GM23338 (cell line): ENCODE data around the gene SOAT2. TPM values are rescaled to one million over a fixed set of nuclear protein-coding genes. Genes with fewer than 3 reads are reported as not detected.

Experiments
- ATAC-seq: fragments of 200-7000 bp; cut with Tn5 transposase; 3 replicates; pipeline ENCODE4 v1.9.1; 2020
- DNase-seq: peaks from one replicate; pipeline ENCODE4 v3.0.0-alpha.2; 2015; ENCODE audit warnings: low spot score
- H2AFZ ChIP-seq: fragments of 200-600 bp; sonication (generic); 2 replicates; pipeline ENCODE4 v1.8.0; 2016; ENCODE audit warnings: antibody characterized with exemption, mild to moderate bottlenecking, moderate library complexity
- H3F3A ChIP-seq: fragments of 200-600 bp; sonication (generic); replicated peaks from 2 replicates; pipeline ENCODE4 v1.8.0; 2017; ENCODE audit warnings: antibody characterized with exemption, mixed run types, low read depth
- H3K27ac ChIP-seq: fragments of 200-600 bp; sonication (generic); 2 replicates; pipeline ENCODE4 v1.6.1; 2016; ENCODE audit warnings: low read depth
- H3K27me3 ChIP-seq: fragments of 200-600 bp; sonication (generic); 2 replicates; pipeline ENCODE4 v1.8.0; 2016; ENCODE audit warnings: mild to moderate bottlenecking, mixed run types, moderate library complexity; ENCODE audit not compliant: insufficient read depth
- H3K36me3 ChIP-seq: fragments of 200-600 bp; sonication (generic); 2 replicates; pipeline ENCODE4 v1.8.0; 2016; ENCODE audit warnings: mild to moderate bottlenecking; ENCODE audit not compliant: insufficient read depth
- H3K4me1 ChIP-seq: fragments of 200-600 bp; sonication (generic); 2 replicates; pipeline ENCODE4 v1.8.0; 2016; ENCODE audit warnings: mild to moderate bottlenecking, moderate library complexity; ENCODE audit not compliant: insufficient read depth
- H3K4me2 ChIP-seq: fragments of 200-600 bp; sonication (generic); 2 replicates; pipeline ENCODE4 v1.7.1; 2017; ENCODE audit warnings: mixed run types
- H3K4me3 ChIP-seq: fragments of 200-600 bp; sonication (generic); 2 replicates; pipeline ENCODE4 v1.6.1; 2016; ENCODE audit warnings: mixed run types
- H3K79me2 ChIP-seq: fragments of 200-600 bp; sonication (generic); replicated peaks from 2 replicates; pipeline ENCODE4 v1.8.0; 2017; ENCODE audit warnings: mild to moderate bottlenecking; ENCODE audit not compliant: insufficient read depth
- H3K9me2 ChIP-seq: fragments of 200-600 bp; sonication (generic); 2 replicates; pipeline ENCODE4 v1.8.0; 2017; ENCODE audit not compliant: insufficient read depth
- H4K20me1 ChIP-seq: fragments of 200-600 bp; sonication (generic); replicated peaks from 2 replicates; pipeline ENCODE4 v1.8.0; 2017; ENCODE audit warnings: mild to moderate bottlenecking; ENCODE audit not compliant: insufficient read depth
- H3K27ac Mint-ChIP-seq: 2 replicates; pipeline ENCODE4 v1.8.0; 2020; ENCODE audit warnings: inconsistent platforms, mild to moderate bottlenecking, moderate library complexity, mixed read lengths
- H3K27me3 Mint-ChIP-seq: 3 replicates; pipeline ENCODE4 v1.8.0; 2022; ENCODE audit warnings: low read depth, mild to moderate bottlenecking, moderate library complexity, mixed read lengths, inconsistent platforms; ENCODE audit not compliant: insufficient read depth, poor library complexity
- H3K36me3 Mint-ChIP-seq: 3 replicates; pipeline ENCODE4 v1.8.0; 2021; ENCODE audit warnings: low read depth, mild to moderate bottlenecking, inconsistent platforms, moderate library complexity, mixed read lengths
- H3K4me1 Mint-ChIP-seq: 3 replicates; pipeline ENCODE4 v1.8.0; 2020; ENCODE audit warnings: mild to moderate bottlenecking, inconsistent platforms, mixed read lengths
- H3K4me3 Mint-ChIP-seq: 3 replicates; pipeline ENCODE4 v1.8.0; 2021; ENCODE audit warnings: moderate library complexity, mild to moderate bottlenecking, inconsistent platforms, mixed read lengths
- H3K9me3 Mint-ChIP-seq: 3 replicates; pipeline ENCODE4 v1.8.0; 2020; ENCODE audit warnings: moderate library complexity, mild to moderate bottlenecking, inconsistent platforms, mixed read lengths
- ETS1 ChIP-seq: IDR thresholded peaks from 2 replicates; pipeline ENCODE4 v1.6.1; 2016; ENCODE audit warnings: antibody characterized with exemption
- EZH2phosphoT487 ChIP-seq: fragments of 200-600 bp; sonication (generic); IDR thresholded peaks from one replicate; pipeline ENCODE4 v1.8.1; 2018; ENCODE audit warnings: antibody characterized with exemption; ENCODE audit not compliant: unreplicated experiment
- NANOG ChIP-seq: IDR thresholded peaks from 2 replicates; pipeline ENCODE4 v1.6.1; 2016; ENCODE audit warnings: antibody characterized with exemption, borderline replicate concordance
- STAT1 ChIP-seq: IDR thresholded peaks from one replicate; pipeline ENCODE4 v1.6.1; 2016; ENCODE audit warnings: antibody characterized with exemption; ENCODE audit not compliant: unreplicated experiment
- ZNF331 ChIP-seq: fragments of 250-450 bp; sonication (Bioruptor Pico); IDR thresholded peaks from 2 replicates; pipeline ENCODE4 v1.5.0; 2020; ENCODE audit warnings: low read depth, mild to moderate bottlenecking, moderate library complexity
- ZNF462 ChIP-seq: fragments of 250-450 bp; sonication (Bioruptor Pico); IDR thresholded peaks from 2 replicates; pipeline ENCODE4 v1.5.0; 2020; ENCODE audit warnings: mild to moderate bottlenecking, moderate library complexity
- polyA plus RNA-seq: library from polyadenylated mRNA; unstranded; fragments of >200 nt; fragmentation: Nextera tagmentation; extraction: Ambion mirVana; gene quantifications from 2 replicates; pipeline ENCODE4 v1.2.1, GENCODE V29; 2016
- total RNA-seq: library from RNA; depleted of rRNA; stranded (reverse); fragments of >200 nt; shearing (Covaris generic); gene quantifications from 2 replicates; pipeline ENCODE4 v1.2.3, GENCODE V29; 2014

SOAT2 gene
- total and polyA plus RNA-seq, 2 experiments from 2014 or later, result not detected

- TF ChIP-seq ETS1 (no peak), NANOG (no peak), STAT1 (no peak), ZNF462 (CRISPR knock-in tag) (no peak)
Measured at GRCh38 chr12:53068811-53069585, 34.3 kb upstream of the SOAT2 start (continued).

GRCh38 chr12:53069621-53070410, 33.5 kb upstream of the SOAT2 start:
- DNase-seq (no peak), ATAC-seq (peak; percentile 12; the same call in 2 of the 3 replicates)
- peaks cover 23% of the 10 kb centered on the region for H3K4me1 ChIP-seq
- no peaks in the 10 kb centered on the region; the same call in 1 of the 2 replicates for H3K36me3 ChIP-seq
- no peak overlapping the region for H2AFZ ChIP-seq
- no peaks in the 10 kb centered on the region for H3K79me2 ChIP-seq
- H3K4me3 Mint-ChIP-seq, result no peak overlapping the region; the same call in 2 of the 3 replicates
- H3K4me1 Mint-ChIP-seq, result peaks cover 48% of the 10 kb centered on the region
- peaks cover 20% of the 10 kb centered on the region for H3K27me3 Mint-ChIP-seq
- no peak overlapping the region for H3K27ac ChIP-seq
- no peaks in the 10 kb centered on the region for H3F3A ChIP-seq
- H3K9me3 Mint-ChIP-seq, result no peaks in the 10 kb centered on the region
- H3K27me3 ChIP-seq, result 0 out of 2 replicates have a peak, but pooled peaks cover 3% of the 10 kb centered on the region
- H3K4me2 ChIP-seq, result no peak overlapping the region
- H3K4me3 ChIP-seq, result no peak overlapping the region
- H3K9me2 ChIP-seq, result no peaks in the 10 kb centered on the region
- no peak for TF ChIP-seq EZH2phosphoT487
- no peak for TF ChIP-seq ZNF331
- TF ChIP-seq NANOG, result no peak
- TF ChIP-seq ETS1, result no peak
- H4K20me1 ChIP-seq, result no peaks in the 10 kb centered on the region
- H3K27ac Mint-ChIP-seq, result no peak overlapping the region
- H3K36me3 Mint-ChIP-seq, result peaks cover 14% of the 10 kb centered on the region
